HCT116 (cell line): ENCODE results near the gene KMT2C. TPM values are rescaled to one million over a fixed set of nuclear protein-coding genes. Genes with fewer than 3 reads are reported as not detected.

Experiments
- ATAC-seq: fragments of 200-7000 bp; cut with Tn5 transposase; 2 replicates; pipeline ENCODE4 v1.9.1; 2020; ENCODE audit warnings: mild to moderate bottlenecking, moderate library complexity
- BruUV-seq: library from RNA; stranded (reverse); fragments of 400-500 nt; replicated peaks from 2 replicates; lab custom pipeline; 2021; lab: Mats Ljungman, UMichigan
- CTCF ChIA-PET: fragments of 300-600 bp; sonication (Branson Sonifier 250); formaldehyde crosslinking; loops from one replicate; lab custom pipeline; 2021; ENCODE audit warnings: antibody characterized with exemption; lab: Charles Lee
- POLR2A ChIA-PET: fragments of 300-600, 350-600 bp; sonication (Branson Sonifier 250); formaldehyde crosslinking; loops from one replicate; lab custom pipeline; 2021; ENCODE audit warnings: antibody characterized with exemption; lab: Charles Lee
- RAD21 ChIA-PET, 2 experiments: fragments of 300-600 bp; sonication (Branson Sonifier 250); formaldehyde crosslinking; loops; one replicate each; lab custom pipeline; 2023; ENCODE audit warnings: low total read pairs in 2 of 2; ENCODE audit not compliant: uncharacterized antibody in 2 of 2, unreplicated experiment in 2 of 2, low non-redundant PET in 1 of 2; lab: Charles Lee
- DNase-seq: peaks from one replicate; pipeline ENCODE4 v3.0.0-alpha.2; 2010; ENCODE audit warnings: low read depth, low spot score
- H2AFZ ChIP-seq: fragments of 200-600 bp; shearing (Covaris generic), sonication (generic); 2 replicates; pipeline ENCODE4 v1.6.1; 2017; ENCODE audit warnings: low read depth, mixed run types, mixed read lengths, antibody characterized with exemption, low read length; ENCODE audit not compliant: poor library complexity, severe bottlenecking
- H3K27ac ChIP-seq: 2 replicates; pipeline ENCODE4 v1.5.1; 2012; ENCODE audit warnings: low read depth, low read length
- H3K27me3 ChIP-seq: fragments of 200-600 bp; sonication (generic); 2 replicates; pipeline ENCODE4 v1.6.1; 2016; ENCODE audit warnings: mixed run types, low read length, mixed read lengths; ENCODE audit not compliant: insufficient read depth
- H3K36me3 ChIP-seq, 2 experiments: fragments of 200-500 bp in 1 of 2; fragments of 200-600 bp in 1 of 2; sonication (Bioruptor generic) in 1 of 2; sonication (generic) in 1 of 2; 2 replicates each; pipeline versions ENCODE4 v1.5.1 to v1.6.1; 2014 to 2016; ENCODE audit warnings: low read length in 2 of 2, inconsistent platforms in 1 of 2, mixed read lengths in 1 of 2, mixed run types in 1 of 2; ENCODE audit not compliant: insufficient read depth in 2 of 2, control insufficient read depth in 1 of 2
- H3K4me1 ChIP-seq, 2 experiments: fragments of 200-600 bp in 1 of 2; sonication (generic) in 1 of 2; 2 replicates each; pipeline versions ENCODE4 v1.5.1 to v1.6.1; 2012 to 2017; ENCODE audit warnings: low read length in 2 of 2, inconsistent platforms in 1 of 2, mild to moderate bottlenecking in 1 of 2, mixed read lengths in 1 of 2, mixed run types in 1 of 2, moderate library complexity in 1 of 2; ENCODE audit not compliant: insufficient read depth in 2 of 2, control insufficient read depth in 1 of 2
- H3K4me2 ChIP-seq: fragments of 200-600 bp; sonication (generic); 2 replicates; pipeline ENCODE4 v1.6.1; 2017; ENCODE audit warnings: mixed run types, low read length, mixed read lengths
- H3K4me3 ChIP-seq, 2 experiments: fragments of 200-600 bp in 1 of 2; sonication (generic) in 1 of 2; replicated peaks in 1 of 2; 2 replicates each; pipeline ENCODE4 v1.5.1; 2011 to 2016; ENCODE audit warnings: low read length in 2 of 2, control low read depth in 1 of 2, low read depth in 1 of 2, mild to moderate bottlenecking in 1 of 2, mixed read lengths in 1 of 2, mixed run types in 1 of 2
- H3K79me2 ChIP-seq: fragments of 200-600 bp; sonication (generic); 2 replicates; pipeline ENCODE4 v1.6.1; 2017; ENCODE audit warnings: mild to moderate bottlenecking, mixed run types, low read length, moderate library complexity, mixed read lengths; ENCODE audit not compliant: insufficient read depth
- H3K9ac ChIP-seq: fragments of 200-600 bp; sonication (generic); 2 replicates; pipeline ENCODE4 v1.6.1; 2016; ENCODE audit warnings: low read length, mixed read lengths
- H3K9me2 ChIP-seq: fragments of 200-600 bp; sonication (generic), shearing (Covaris generic); 2 replicates; pipeline ENCODE4 v1.6.1; 2017; ENCODE audit warnings: mixed run types, mild to moderate bottlenecking, moderate library complexity; ENCODE audit not compliant: insufficient read depth
- H3K9me3 ChIP-seq, 2 experiments: fragments of 200-500 bp in 1 of 2; fragments of 200-600 bp in 1 of 2; sonication (Bioruptor generic) in 1 of 2; sonication (generic) in 1 of 2; 2 replicates each; pipeline ENCODE4 v1.6.1; 2014 to 2017; ENCODE audit warnings: low read length in 2 of 2, mixed read lengths in 2 of 2, inconsistent platforms in 1 of 2, low read depth in 1 of 2, mild to moderate bottlenecking in 1 of 2, mixed run types in 1 of 2, moderate library complexity in 1 of 2; ENCODE audit not compliant: control insufficient read depth in 1 of 2, insufficient read depth in 1 of 2
- H4K20me1 ChIP-seq: fragments of 200-600 bp; sonication (generic), shearing (Covaris generic); 2 replicates; pipeline ENCODE4 v1.6.1; 2017; ENCODE audit warnings: mixed run types, mild to moderate bottlenecking, moderate library complexity; ENCODE audit not compliant: insufficient read depth
- EZH2 ChIP-seq: fragments of 200-600 bp; sonication (generic); IDR thresholded peaks from 2 replicates; pipeline ENCODE4 v1.6.1; 2017; ENCODE audit warnings: antibody characterized with exemption, mixed run types
- FOSL1 ChIP-seq: IDR thresholded peaks from 2 replicates; pipeline ENCODE4 v1.6.1; 2012; ENCODE audit warnings: low read depth
- JUND ChIP-seq: IDR thresholded peaks from 2 replicates; pipeline ENCODE4 v1.6.1; 2012
- POLR2AphosphoS5 ChIP-seq: IDR thresholded peaks from 2 replicates; pipeline ENCODE4 v1.6.1; 2011; ENCODE audit warnings: mild to moderate bottlenecking, low read depth, low read length, moderate library complexity
- TCF7L2 ChIP-seq: IDR thresholded peaks from 2 replicates; pipeline ENCODE4 v1.7.0; 2011; ENCODE audit warnings: borderline replicate concordance, inconsistent platforms; ENCODE audit not compliant: insufficient read depth, insufficient read length; ENCODE audit errors: extremely low read depth
- ZBTB33 ChIP-seq: IDR thresholded peaks from 2 replicates; pipeline ENCODE4 v1.6.1; 2011; ENCODE audit warnings: mild to moderate bottlenecking, low read length, moderate library complexity; ENCODE audit not compliant: insufficient replicate concordance; ENCODE audit errors: extremely low read depth
- intact Hi-C: fragments of 100-400 bp; cut with micrococcal nuclease; formaldehyde crosslinking; loops from 2 replicates; pipeline ENCODE4 v1.10.0; 2022
- total RNA-seq: library from RNA; stranded (reverse); gene quantifications from one replicate; pipeline ENCODE4 v1.2.1, GENCODE V29; 2021; ENCODE audit not compliant: unreplicated experiment
- TF ChIP-seq, protein P1 (sequence below): IDR thresholded peaks from 2 replicates; pipeline ENCODE4 v1.6.1; 2012

The KMT2C gene
- total RNA-seq, 1 experiment from 2014 or later: 22.9 TPM

- Histone ChIP-seq H3K79me2 (peaks cover 11% of the 10 kb centered on the region; the same call in 1 of the 2 replicates), H3K9me3 (peaks cover 0 to 14% of the 10 kb centered on the region in 2 experiments; a peak in 1 of 4 replicates), H3K4me1 (no peaks in the 10 kb centered on the region; a peak in 1 of 4 replicates), H3K4me2 (no peak overlapping the region)
- POLR2A ChIA-PET: no interaction called here
- TF ChIP-seq FOSL1: no peak
- TF ChIP-seq EZH2: no peak
- no peak for TF ChIP-seq POLR2AphosphoS5
- no peak for TF ChIP-seq JUND
- no peak for TF ChIP-seq TCF7L2
- TF ChIP-seq ZBTB33: no peak
- TF ChIP-seq, protein P1, sequence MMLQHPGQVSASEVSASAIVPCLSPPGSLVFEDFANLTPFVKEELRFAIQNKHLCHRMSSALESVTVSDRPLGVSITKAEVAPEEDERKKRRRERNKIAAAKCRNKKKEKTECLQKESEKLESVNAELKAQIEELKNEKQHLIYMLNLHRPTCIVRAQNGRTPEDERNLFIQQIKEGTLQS: no peak
- TF ChIP-seq, all 23 proteins: peak for 0
- Histone ChIP-seq H3K27me3 (no peaks in the 10 kb centered on the region), H3K4me3 (no peak overlapping the region), H3K9ac (no peak overlapping the region), H2AFZ (no peak overlapping the region), H3K36me3 (no peaks in the 10 kb centered on the region), H4K20me1 (no peaks in the 10 kb centered on the region), H3K9me2 (no peaks in the 10 kb centered on the region), H3K27ac (no peak overlapping the region)
- ATAC-seq (no peak), DNase-seq (no peak)
- intact Hi-C loops: no loop called here
- ChIA-PET RAD21 (no interaction called here), CTCF (no interaction called here)
- no TSS peak for BruUV-seq
Measured at GRCh38 chr7:152085131-152085530, 350.7 kb downstream of the KMT2C start.

Other genes with a start within 250 kb of the KMT2C start
- 14.8 TPM for gene XRCC2, start 240.1 kb upstream of the KMT2C start, total RNA-seq